ENCODE data around the gene KRTAP9-2.
"Not testable (repeated sequence)": the region's sequence is repeated elsewhere in the genome, so short reads cannot be mapped to it uniquely, and the experiment has no call there.

The KRTAP9-2 gene

GRCh38 chr17:41237949-41238437 lies 11.5 kb downstream of the KRTAP9-2 start, which contains the start of gene KRTAP9-8:
Gene KRTAP9-8, plus strand, starts transcription at chr17:41237999. Its CDS starts 53 bp downstream, at chr17:41238052.
- peak; percentile 52 for DNase-seq

GRCh38 chr17:41246995-41247787 lies 20.7 kb downstream of the KRTAP9-2 start:
- DNase-seq = not testable (repeated sequence)

- DNase-seq = peak; percentile 25
These were observed 23.3 kb downstream of the KRTAP9-2 start, which contains the start of gene KRTAP9-4 for GRCh38 chr17:41249637-41250240. Gene KRTAP9-4, plus strand, starts transcription at chr17:41249687. Its CDS starts 34 bp downstream, at chr17:41249721.

GRCh38 chr17:41251261-41251660 lies 24.8 kb downstream of the KRTAP9-2 start:
- no peak for DNase-seq

GRCh38 chr17:41254861-41255260 lies 28.4 kb downstream of the KRTAP9-2 start:
- no peak for DNase-seq

- DNase-seq = not testable (repeated sequence)
These were observed 29.2 kb downstream of the KRTAP9-2 start, which contains the start of gene KRTAP9-9 for GRCh38 chr17:41255381-41256290. Gene KRTAP9-9, plus strand, starts transcription at chr17:41255384.

GRCh38 chr17:41256291-41256685 lies 29.8 kb downstream of the KRTAP9-2 start:
- no peak for DNase-seq

GRCh38 chr17:41258406-41258805 lies 32.0 kb downstream of the KRTAP9-2 start:
- no peak for DNase-seq

GRCh38 chr17:41263212-41263611 lies 36.8 kb downstream of the KRTAP9-2 start:
- DNase-seq = no peak

GRCh38 chr17:41264599-41264998 lies 38.2 kb downstream of the KRTAP9-2 start:
- no peak for DNase-seq

- no peak for DNase-seq
These were observed 38.6 kb downstream of the KRTAP9-2 start, which contains the start of gene KRTAP9-6 for GRCh38 chr17:41265078-41265477. Gene KRTAP9-6, plus strand, starts transcription at chr17:41265378. Its CDS starts 0 bp downstream, at chr17:41265378.

GRCh38 chr17:41267711-41268110 lies 41.3 kb downstream of the KRTAP9-2 start:
- DNase-seq = no peak

GRCh38 chr17:41271323-41271722 lies 44.9 kb downstream of the KRTAP9-2 start:
- DNase-seq = not testable (repeated sequence)

GRCh38 chr17:41271858-41272257 lies 45.4 kb downstream of the KRTAP9-2 start:
- DNase-seq = no peak

GRCh38 chr17:41275648-41276190 lies 49.3 kb downstream of the KRTAP9-2 start, which contains the start of gene KRTAP9-7:
Gene KRTAP9-7, plus strand, starts transcription at chr17:41275698. Its CDS starts 0 bp downstream, at chr17:41275698.
- DNase-seq = not testable (repeated sequence)
